ENCODE data around the gene STN1. TPM values are rescaled to one million over a fixed set of nuclear protein-coding genes. Genes with fewer than 3 reads are reported as not detected.

The STN1 gene
- total and polyA plus RNA-seq, 2 experiments from 2014 or later, result 43.5 to 44.7 TPM

- Histone ChIP-seq H3K27me3 (no peaks in the 10 kb centered on the region), H3K27ac (no peak overlapping the region), H3K9me3 (ENCODE audit: low read depth) (no peaks in the 10 kb centered on the region), H3K36me3 (peaks cover 16% of the 10 kb centered on the region), H3K4me1 (ENCODE audit: low read depth) (no peaks in the 10 kb centered on the region), H3K4me3 (no peak overlapping the region)
- no peak for TF ChIP-seq CTCF (IDR thresholded peaks at IDR 0.05; ENCODE audit: low read depth, low read length)
- DNase-seq (ENCODE audit: low read depth in 1 of 2, low spot score in 1 of 2), result no peak
Measured at GRCh38 chr10:103890194-103890658, 27.8 kb downstream of the STN1 start.

- no peak overlapping the region for H3K27ac ChIP-seq
- no peaks in the 10 kb centered on the region for H3K9me3 ChIP-seq (ENCODE audit: low read depth)
- no peak for DNase-seq (ENCODE audit: low read depth in 1 of 2, low spot score in 1 of 2)
- H3K4me3 ChIP-seq, result no peak overlapping the region
- peaks cover 16% of the 10 kb centered on the region for H3K36me3 ChIP-seq
- H3K27me3 ChIP-seq, result no peaks in the 10 kb centered on the region
- TF ChIP-seq CTCF (IDR thresholded peaks at IDR 0.05; ENCODE audit: low read depth, low read length), result no peak
- no peaks in the 10 kb centered on the region for H3K4me1 ChIP-seq (ENCODE audit: low read depth)
Measured at GRCh38 chr10:103889121-103889720, 28.8 kb downstream of the STN1 start.

GRCh38 chr10:103888113-103888841, 29.7 kb downstream of the STN1 start:
- Histone ChIP-seq H3K27ac (no peak overlapping the region), H3K36me3 (peaks cover 16% of the 10 kb centered on the region), H3K27me3 (no peaks in the 10 kb centered on the region), H3K4me3 (no peak overlapping the region), H3K4me1 (ENCODE audit: low read depth) (no peaks in the 10 kb centered on the region), H3K9me3 (ENCODE audit: low read depth) (no peaks in the 10 kb centered on the region)
- TF ChIP-seq CTCF (IDR thresholded peaks at IDR 0.05; ENCODE audit: low read depth, low read length), result peak; percentile 81
- DNase-seq (ENCODE audit: low read depth in 1 of 2, low spot score in 1 of 2), result peak; percentile 42 to 83

GRCh38 chr10:103885617-103886016, 32.4 kb downstream of the STN1 start:
- peaks cover 10% of the 10 kb centered on the region for H3K36me3 ChIP-seq
- no peak for TF ChIP-seq CTCF (IDR thresholded peaks at IDR 0.05; ENCODE audit: low read depth, low read length)
- peaks cover 21% of the 10 kb centered on the region for H3K4me1 ChIP-seq (ENCODE audit: low read depth)
- no peaks in the 10 kb centered on the region for H3K27me3 ChIP-seq
- no peaks in the 10 kb centered on the region for H3K9me3 ChIP-seq (ENCODE audit: low read depth)
- peak in 1 of 2 donors; percentile 30 for DNase-seq (ENCODE audit: low read depth in 1 of 2, low spot score in 1 of 2)
- H3K27ac ChIP-seq, result no peak overlapping the region
- no peak overlapping the region for H3K4me3 ChIP-seq

GRCh38 chr10:103884681-103885139, 33.3 kb downstream of the STN1 start:
- Histone ChIP-seq H3K9me3 (ENCODE audit: low read depth) (no peaks in the 10 kb centered on the region), H3K4me1 (ENCODE audit: low read depth) (peaks cover 30% of the 10 kb centered on the region), H3K4me3 (no peak overlapping the region), H3K27me3 (no peaks in the 10 kb centered on the region), H3K27ac (no peak overlapping the region), H3K36me3 (peaks cover 10% of the 10 kb centered on the region)
- DNase-seq (ENCODE audit: low read depth in 1 of 2, low spot score in 1 of 2), result peak; percentile 72 to 76
- peak; percentile 79 for TF ChIP-seq CTCF (IDR thresholded peaks at IDR 0.05; ENCODE audit: low read depth, low read length)
